ENCODE data around the gene STPG3. TPM values are rescaled to one million over a fixed set of nuclear protein-coding genes. Genes with fewer than 3 reads are reported as not detected.

Gene STPG3
- total and polyA plus RNA-seq, 2 of the 4 experiments (the other 2 are of a cell fraction), result not detected

DNA sequence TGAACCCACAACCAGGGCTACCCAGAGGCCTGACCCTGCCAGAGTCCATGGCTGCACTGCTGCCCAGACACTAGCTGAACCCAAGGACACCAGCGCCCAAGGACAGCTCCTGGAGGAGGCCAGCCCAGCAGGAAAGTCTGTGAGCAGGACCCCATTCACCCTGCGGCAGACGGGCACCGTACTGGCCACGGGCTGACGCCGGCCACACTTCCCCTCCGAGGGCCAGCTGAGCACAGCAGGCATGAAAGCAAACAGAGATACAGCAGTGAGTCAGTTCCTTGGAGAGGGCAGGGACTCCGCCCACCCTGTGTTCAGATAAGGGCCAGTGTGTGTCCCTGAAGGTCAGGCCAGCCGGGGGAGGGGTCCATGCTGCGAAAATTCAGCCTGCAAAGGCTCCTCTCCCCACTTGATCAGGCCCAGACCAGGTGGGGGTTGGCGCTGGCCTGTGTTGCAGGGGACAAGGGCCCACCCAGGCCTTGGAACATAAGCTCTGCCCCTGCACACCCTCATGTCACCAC lies 32.3 kb upstream of the STPG3 start:
- Histone ChIP-seq H2BK15ac (ENCODE audit: low read depth, low read length) (0 out of 3 replicates have a peak overlapping the region, but pooled peaks have one; percentile 22), H3K9ac (ENCODE audit: low read depth, low read length) (no peak overlapping the region), H4K8ac (ENCODE audit: low read depth in 2 of 2, low read length in 2 of 2) (peak overlapping the region in 1 of 2 experiments; percentile 26; a peak in 1 of 4 replicates), H3K36me3 (ENCODE audit: control insufficient read depth, insufficient read depth, low read length) (peaks cover 16% of the 10 kb centered on the region), H3K79me1 (ENCODE audit: low read depth in 1 of 2, low read length in 2 of 2) (peaks cover 0 to 4% of the 10 kb centered on the region in 2 experiments; a peak in 1 of 4 replicates), H3K23ac (ENCODE audit: low read depth, low read length) (no peak overlapping the region), H3K14ac (replicated peaks; ENCODE audit: low read depth, low read length) (no peak overlapping the region), H2AFZ (replicated peaks; ENCODE audit: low read length, poor library complexity) (peak overlapping the region; percentile 61), H3K4me2 (ENCODE audit: low read depth, low read length) (no peak overlapping the region), H2BK5ac (ENCODE audit: low read depth, low read length, poor library complexity, severe bottlenecking) (peak overlapping the region; percentile 23), H3K4ac (ENCODE audit: low read depth, low read length) (no peak overlapping the region; the same call in 1 of the 2 replicates), H3K18ac (ENCODE audit: low read depth, low read length) (no peak overlapping the region), H3K27me3 (ENCODE audit: control insufficient read depth, insufficient read depth, low read length) (no peaks in the 10 kb centered on the region), H3K9me3 (ENCODE audit: control insufficient read depth, insufficient read depth, low read length) (no peaks in the 10 kb centered on the region), H3K56ac (ENCODE audit: extremely low read depth, insufficient read depth, low read length) (no peak overlapping the region), H2BK20ac (ENCODE audit: low read depth, low read length) (no peak overlapping the region), H2AK5ac (ENCODE audit: low read depth, low read length) (no peak overlapping the region), H2AK9ac (replicated peaks; ENCODE audit: low read depth, low read length, poor library complexity) (peak overlapping the region; percentile 72), H3K27ac (ENCODE audit: insufficient read depth, low read length) (peak overlapping the region; percentile 31; the same call in 1 of the 2 replicates), H3K9me1 (ENCODE audit: insufficient read depth, low read length) (peaks cover 3% of the 10 kb centered on the region; the same call in 1 of the 2 replicates), H3K4me1 (ENCODE audit: control insufficient read depth, insufficient read depth, low read length) (peaks cover 14% of the 10 kb centered on the region), H4K5ac (ENCODE audit: low read depth, low read length) (no peak overlapping the region; the same call in 1 of the 2 replicates), H2BK120ac (ENCODE audit: low read depth, low read length) (no peak overlapping the region), H4K20me1 (ENCODE audit: insufficient read depth, low read length) (no peaks in the 10 kb centered on the region), H3K4me3 (ENCODE audit: insufficient read depth, low read depth, low read length) (no peak overlapping the region), H4K91ac (ENCODE audit: insufficient read depth, low read depth, low read length) (no peak overlapping the region)
- in situ Hi-C loops (cut with MboI; ENCODE audit: low sequenced_read_pairs) (no loop called here), dilution Hi-C loops (cut with HindIII; ENCODE audit: low sequenced_read_pairs, unreplicated experiment) (no loop called here), intact Hi-C loops (cut with micrococcal nuclease) (no loop called here)
- DNase-seq (peak; percentile 34), ATAC-seq (ENCODE audit: low read depth) (peak; percentile 20)
- 72% methylated on average over 8 of the region's 12 CpGs; no CpG with 5 or more reads in 1 of the 2 experiments for WGBS, 2 experiments (ENCODE audit: extremely low coverage in 2 of 2, insufficient read length in 1 of 2)
- ChIA-PET CTCF (no interaction called here), POLR2A (ENCODE audit: unreplicated experiment) (interaction anchor here (0.6 kb wide), 1 partner anchor 15 kb away, joined by 5 read pairs; no protein-coding TSS in a partner anchor)
- BruUV-seq (replicated peaks), result no TSS peak
- TF ChIP-seq NFE2L2 (IDR thresholded peaks at IDR 0.05; ENCODE audit: low read depth, low read length), result no peak
- TF ChIP-seq, protein P1, sequence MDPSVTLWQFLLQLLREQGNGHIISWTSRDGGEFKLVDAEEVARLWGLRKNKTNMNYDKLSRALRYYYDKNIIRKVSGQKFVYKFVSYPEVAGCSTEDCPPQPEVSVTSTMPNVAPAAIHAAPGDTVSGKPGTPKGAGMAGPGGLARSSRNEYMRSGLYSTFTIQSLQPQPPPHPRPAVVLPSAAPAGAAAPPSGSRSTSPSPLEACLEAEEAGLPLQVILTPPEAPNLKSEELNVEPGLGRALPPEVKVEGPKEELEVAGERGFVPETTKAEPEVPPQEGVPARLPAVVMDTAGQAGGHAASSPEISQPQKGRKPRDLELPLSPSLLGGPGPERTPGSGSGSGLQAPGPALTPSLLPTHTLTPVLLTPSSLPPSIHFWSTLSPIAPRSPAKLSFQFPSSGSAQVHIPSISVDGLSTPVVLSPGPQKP (IDR thresholded peaks at IDR 0.05; ENCODE audit: borderline replicate concordance, low read depth, low read length), result no peak
- no peak for TF ChIP-seq MAFK (IDR thresholded peaks at IDR 0.05; ENCODE audit: low read depth, low read length)
- TF ChIP-seq MAZ (IDR thresholded peaks at IDR 0.05; ENCODE audit: borderline replicate concordance, low read depth, low read length), result no peak
- TF ChIP-seq, protein P2, sequence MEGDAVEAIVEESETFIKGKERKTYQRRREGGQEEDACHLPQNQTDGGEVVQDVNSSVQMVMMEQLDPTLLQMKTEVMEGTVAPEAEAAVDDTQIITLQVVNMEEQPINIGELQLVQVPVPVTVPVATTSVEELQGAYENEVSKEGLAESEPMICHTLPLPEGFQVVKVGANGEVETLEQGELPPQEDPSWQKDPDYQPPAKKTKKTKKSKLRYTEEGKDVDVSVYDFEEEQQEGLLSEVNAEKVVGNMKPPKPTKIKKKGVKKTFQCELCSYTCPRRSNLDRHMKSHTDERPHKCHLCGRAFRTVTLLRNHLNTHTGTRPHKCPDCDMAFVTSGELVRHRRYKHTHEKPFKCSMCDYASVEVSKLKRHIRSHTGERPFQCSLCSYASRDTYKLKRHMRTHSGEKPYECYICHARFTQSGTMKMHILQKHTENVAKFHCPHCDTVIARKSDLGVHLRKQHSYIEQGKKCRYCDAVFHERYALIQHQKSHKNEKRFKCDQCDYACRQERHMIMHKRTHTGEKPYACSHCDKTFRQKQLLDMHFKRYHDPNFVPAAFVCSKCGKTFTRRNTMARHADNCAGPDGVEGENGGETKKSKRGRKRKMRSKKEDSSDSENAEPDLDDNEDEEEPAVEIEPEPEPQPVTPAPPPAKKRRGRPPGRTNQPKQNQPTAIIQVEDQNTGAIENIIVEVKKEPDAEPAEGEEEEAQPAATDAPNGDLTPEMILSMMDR (conservative IDR thresholded peaks at IDR 0.05; ENCODE audit: low read depth, low read length), result no peak
- TF ChIP-seq CHD1 (IDR thresholded peaks at IDR 0.05; ENCODE audit: low read depth, low read length), result no peak
- no peak for TF ChIP-seq FOS (IDR thresholded peaks at IDR 0.05; ENCODE audit: low read depth, low read length)
- no peak for TF ChIP-seq MXI1 (IDR thresholded peaks at IDR 0.05; ENCODE audit: borderline replicate concordance, low read depth, low read length)
- TF ChIP-seq RFX5 (IDR thresholded peaks at IDR 0.05; ENCODE audit: low read depth, low read length), result no peak
- no peak for TF ChIP-seq RAD21 (IDR thresholded peaks at IDR 0.05; ENCODE audit: low read length)
- no peak for TF ChIP-seq BHLHE40 (IDR thresholded peaks at IDR 0.05; ENCODE audit: low read depth, low read length)
- TF ChIP-seq, protein P3, sequence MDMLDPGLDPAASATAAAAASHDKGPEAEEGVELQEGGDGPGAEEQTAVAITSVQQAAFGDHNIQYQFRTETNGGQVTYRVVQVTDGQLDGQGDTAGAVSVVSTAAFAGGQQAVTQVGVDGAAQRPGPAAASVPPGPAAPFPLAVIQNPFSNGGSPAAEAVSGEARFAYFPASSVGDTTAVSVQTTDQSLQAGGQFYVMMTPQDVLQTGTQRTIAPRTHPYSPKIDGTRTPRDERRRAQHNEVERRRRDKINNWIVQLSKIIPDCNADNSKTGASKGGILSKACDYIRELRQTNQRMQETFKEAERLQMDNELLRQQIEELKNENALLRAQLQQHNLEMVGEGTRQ (IDR thresholded peaks at IDR 0.05; ENCODE audit: low read depth, low read length), result no peak
- no peak for TF ChIP-seq SMC3 (IDR thresholded peaks at IDR 0.05; ENCODE audit: low read depth, low read length)
- no peak for TF ChIP-seq CEBPB (IDR thresholded peaks at IDR 0.05; ENCODE audit: low read depth, low read length)

Data from IMR-90 (cell line).